Measurements from ENCODE around the gene EIPR1. TPM values are rescaled to one million over a fixed set of nuclear protein-coding genes. Genes with fewer than 3 reads are reported as not detected.

EIPR1 gene
- total RNA-seq, 1 experiment from 2014 or later = 22.8 TPM

DNA sequence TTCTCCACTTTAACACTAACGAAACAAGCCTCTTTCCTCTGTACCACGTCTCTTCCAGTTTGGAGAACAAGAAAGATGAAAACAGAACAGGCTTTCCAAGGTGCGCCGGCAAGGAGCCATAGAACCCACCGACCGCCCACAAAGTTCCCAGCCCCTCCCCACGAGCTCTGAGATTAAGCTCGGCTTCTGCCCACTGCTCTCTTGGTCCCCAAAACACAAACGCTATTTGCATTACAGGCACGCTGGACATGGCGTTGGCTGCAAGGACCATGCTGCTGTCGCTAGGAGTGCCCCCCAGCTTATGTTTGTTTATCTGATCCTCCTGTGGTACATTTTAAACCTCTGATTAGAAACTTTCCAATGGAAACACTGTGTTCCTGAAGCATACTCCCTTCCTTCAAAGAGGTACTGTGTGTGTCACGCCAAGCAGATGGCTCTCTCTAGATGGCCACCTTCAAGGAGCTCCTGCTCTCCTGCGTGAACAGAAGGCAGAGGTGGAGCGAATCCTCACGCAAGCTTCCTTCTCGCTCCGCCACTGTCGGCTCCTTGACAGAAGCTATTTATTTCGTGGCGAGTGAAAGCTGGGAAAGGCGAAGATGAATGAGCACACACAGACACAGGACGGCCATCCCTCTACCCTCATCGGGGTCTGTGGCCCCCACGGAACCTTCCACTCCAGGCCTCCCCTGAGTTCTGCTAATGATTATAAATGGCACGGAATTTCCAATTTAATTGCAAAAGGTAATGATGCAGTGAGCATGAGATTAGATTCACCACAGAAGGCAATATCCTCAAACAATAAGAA lies 166.2 kb downstream of the EIPR1 start (continued):
- TF ChIP-seq E2F5 (CRISPR knock-in tag; IDR thresholded peaks at IDR 0.05) (no peak), SP1 (CRISPR knock-in tag; conservative IDR thresholded peaks at IDR 0.05) (no peak), NFE2L1 (CRISPR knock-in tag; IDR thresholded peaks at IDR 0.05) (no peak), ZSCAN18 (CRISPR knock-in tag; IDR thresholded peaks at IDR 0.05) (no peak), STAT6 (CRISPR knock-in tag; conservative IDR thresholded peaks at IDR 0.05; ENCODE audit: low read depth) (no peak), ATF6 (CRISPR knock-in tag; IDR thresholded peaks at IDR 0.05) (no peak), GABPB1 (CRISPR knock-in tag; IDR thresholded peaks at IDR 0.05) (no peak), FOXJ3 (CRISPR knock-in tag; IDR thresholded peaks at IDR 0.05; ENCODE audit: borderline replicate concordance) (no peak), E2F1 (CRISPR knock-in tag; IDR thresholded peaks at IDR 0.05) (no peak)
- TF ChIP-seq, protein P1, sequence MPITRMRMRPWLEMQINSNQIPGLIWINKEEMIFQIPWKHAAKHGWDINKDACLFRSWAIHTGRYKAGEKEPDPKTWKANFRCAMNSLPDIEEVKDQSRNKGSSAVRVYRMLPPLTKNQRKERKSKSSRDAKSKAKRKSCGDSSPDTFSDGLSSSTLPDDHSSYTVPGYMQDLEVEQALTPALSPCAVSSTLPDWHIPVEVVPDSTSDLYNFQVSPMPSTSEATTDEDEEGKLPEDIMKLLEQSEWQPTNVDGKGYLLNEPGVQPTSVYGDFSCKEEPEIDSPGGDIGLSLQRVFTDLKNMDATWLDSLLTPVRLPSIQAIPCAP (CRISPR knock-in tag; IDR thresholded peaks at IDR 0.05) = no peak
- TF ChIP-seq, protein P2, sequence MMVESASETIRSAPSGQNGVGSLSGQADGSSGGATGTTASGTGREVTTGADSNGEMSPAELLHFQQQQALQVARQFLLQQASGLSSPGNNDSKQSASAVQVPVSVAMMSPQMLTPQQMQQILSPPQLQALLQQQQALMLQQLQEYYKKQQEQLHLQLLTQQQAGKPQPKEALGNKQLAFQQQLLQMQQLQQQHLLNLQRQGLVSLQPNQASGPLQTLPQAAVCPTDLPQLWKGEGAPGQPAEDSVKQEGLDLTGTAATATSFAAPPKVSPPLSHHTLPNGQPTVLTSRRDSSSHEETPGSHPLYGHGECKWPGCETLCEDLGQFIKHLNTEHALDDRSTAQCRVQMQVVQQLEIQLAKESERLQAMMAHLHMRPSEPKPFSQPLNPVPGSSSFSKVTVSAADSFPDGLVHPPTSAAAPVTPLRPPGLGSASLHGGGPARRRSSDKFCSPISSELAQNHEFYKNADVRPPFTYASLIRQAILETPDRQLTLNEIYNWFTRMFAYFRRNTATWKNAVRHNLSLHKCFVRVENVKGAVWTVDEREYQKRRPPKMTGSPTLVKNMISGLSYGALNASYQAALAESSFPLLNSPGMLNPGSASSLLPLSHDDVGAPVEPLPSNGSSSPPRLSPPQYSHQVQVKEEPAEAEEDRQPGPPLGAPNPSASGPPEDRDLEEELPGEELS (CRISPR knock-in tag; IDR thresholded peaks at IDR 0.05) = no peak

- Mint-ChIP-seq H3K4me1 (peaks cover 10% of the 10 kb centered on the region; the same call in 1 of the 2 replicates), H3K36me3 (peaks cover 3% of the 10 kb centered on the region; the same call in 1 of the 2 replicates), H3K4me3 (no peak overlapping the region), H3K9me3 (peaks cover 5% of the 10 kb centered on the region; the same call in 1 of the 2 replicates), H3K27ac (no peak overlapping the region), H3K27me3 (ENCODE audit: low read depth) (no peaks in the 10 kb centered on the region)
- ChIA-PET POLR2A (no interaction called here), CTCF (no interaction called here)
- no peak for TF ChIP-seq NR3C1 (CRISPR knock-in tag; conservative IDR thresholded peaks at IDR 0.05; ENCODE audit: low read depth)
- DNase-seq (ENCODE audit: low spot score) (no peak), ATAC-seq (no peak)
These were observed 167.4 kb downstream of the EIPR1 start for GRCh38 chr2:3210257-3210656.
